NCI-H748 (cell line): ENCODE data around the gene GATA6.
"Not testable (repeated sequence)": the region's sequence is repeated elsewhere in the genome, so short reads cannot be mapped to it uniquely, and the experiment has no call there.

Experiments
- DNase-seq: peaks from one replicate; lab custom pipeline; 2025; ENCODE audit not compliant: unreplicated experiment; lab: John Stamatoyannopoulos, UW

Gene GATA6

GRCh38 chr18:22180722-22181121 is 11.3 kb downstream of the GATA6 start:
- no peak for DNase-seq

GRCh38 chr18:22182884-22183697 is 13.7 kb downstream of the GATA6 start:
- no peak for DNase-seq

GRCh38 chr18:22183698-22184170 is 14.3 kb downstream of the GATA6 start:
- DNase-seq = no peak

GRCh38 chr18:22184573-22184972 is 15.2 kb downstream of the GATA6 start:
- DNase-seq = not testable (repeated sequence)

DNA sequence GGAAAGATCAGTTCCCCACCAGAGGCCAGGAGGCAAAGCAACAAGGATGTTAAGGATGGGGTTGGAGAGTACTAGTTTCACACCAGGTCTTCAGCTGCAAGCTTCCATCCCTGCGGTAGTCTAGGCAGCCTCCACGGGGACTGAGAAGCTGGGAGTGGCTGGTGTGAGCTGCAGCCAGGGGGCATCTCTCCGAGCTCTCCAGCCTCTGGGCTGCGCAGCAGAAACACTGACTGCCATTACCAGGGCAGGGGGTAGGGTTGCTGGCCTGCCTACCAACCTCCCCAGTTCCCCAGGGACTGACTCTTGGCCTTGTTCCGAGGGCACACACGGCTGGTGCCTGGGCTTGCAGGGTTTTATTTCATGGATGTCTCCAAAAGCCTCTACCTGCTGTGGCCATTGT is 15.9 kb downstream of the GATA6 start:
- no peak for DNase-seq

- peak; percentile 32 for DNase-seq
Measured at GRCh38 chr18:22185771-22186386, 16.5 kb downstream of the GATA6 start.

GRCh38 chr18:22186484-22186971 is 17.1 kb downstream of the GATA6 start:
- no peak for DNase-seq

DNA sequence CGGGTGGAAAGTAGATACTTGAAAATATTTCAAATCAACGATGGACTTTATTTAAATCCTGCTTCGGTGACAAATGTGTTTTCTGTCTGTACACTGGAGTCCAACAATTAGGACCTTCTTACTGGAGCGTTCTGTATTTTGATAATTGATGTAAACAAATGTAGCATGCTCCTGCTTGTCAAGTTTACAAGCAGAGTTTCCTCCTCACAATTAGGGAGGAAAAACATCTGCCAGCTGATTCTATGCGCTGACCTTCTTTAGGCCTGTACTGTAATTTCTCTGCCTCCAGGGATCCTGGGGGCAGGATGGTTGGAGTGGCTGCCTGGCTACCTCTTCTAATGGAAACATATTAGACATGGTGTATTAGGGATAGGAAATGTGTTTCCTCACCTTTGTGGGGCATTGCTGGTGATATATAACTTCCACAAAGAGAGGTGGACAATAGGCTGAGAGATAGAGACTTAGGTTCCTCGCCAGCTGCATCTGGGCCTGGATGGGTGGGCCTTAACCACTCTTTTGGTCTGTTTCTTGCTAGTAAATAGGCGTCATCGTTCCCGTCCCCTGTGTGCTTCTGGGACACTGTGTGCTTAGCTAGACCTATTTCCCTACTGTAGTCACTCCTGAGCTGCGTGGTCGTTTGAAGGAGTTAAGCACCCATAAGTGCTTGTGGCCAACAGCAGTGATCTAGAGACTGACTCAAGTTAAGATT is 19.3 kb downstream of the GATA6 start:
- DNase-seq = no peak

DNA sequence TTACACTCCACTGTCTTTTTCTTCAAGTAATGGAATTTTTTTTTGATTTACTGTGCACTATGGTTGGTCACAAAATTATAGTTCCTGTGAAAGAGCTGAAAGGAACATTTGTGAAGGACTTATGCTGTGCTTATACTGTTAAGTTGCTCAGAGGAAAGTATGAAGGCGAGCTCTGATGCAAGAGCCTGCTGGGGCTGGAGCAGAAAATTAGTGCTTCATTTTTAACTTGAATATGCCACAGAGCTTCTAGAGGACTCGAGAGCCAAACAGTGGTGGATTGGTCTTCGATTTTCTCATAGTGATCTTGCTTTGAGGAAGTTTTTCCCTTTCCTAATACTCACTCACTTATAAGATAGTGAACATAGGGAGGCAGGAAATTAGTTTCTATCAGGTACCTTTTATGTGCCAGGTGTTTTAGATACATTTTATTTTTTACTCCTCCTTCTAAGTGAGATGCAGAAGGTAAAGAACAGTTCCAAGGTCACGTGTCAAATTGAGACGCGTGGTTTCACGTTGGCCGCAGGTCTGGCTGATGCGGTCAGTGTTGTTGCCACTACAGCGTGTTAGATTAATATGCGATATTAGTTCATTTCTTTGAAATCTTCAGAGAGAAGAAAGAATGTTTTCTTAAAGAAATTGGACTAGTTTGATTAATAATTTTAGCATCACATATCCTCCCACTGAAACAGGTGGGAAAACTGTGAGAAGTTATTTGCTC is 20.2 kb downstream of the GATA6 start:
- no peak for DNase-seq

DNA sequence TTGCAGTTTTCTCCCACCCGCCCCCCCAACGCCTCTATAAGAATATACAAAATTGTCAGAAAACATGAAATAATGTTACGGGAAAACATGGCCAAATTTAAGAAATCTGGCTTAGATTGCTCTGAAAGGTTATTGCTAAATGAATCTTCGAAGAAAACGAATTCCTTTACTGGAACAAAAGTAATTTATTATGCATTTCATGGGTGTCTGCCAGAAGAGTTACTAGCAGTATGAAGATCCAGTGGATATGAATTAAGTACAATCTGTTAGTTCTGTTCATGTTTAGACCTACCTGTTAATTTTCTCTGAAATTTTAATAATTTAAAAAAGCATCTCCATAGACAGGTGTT is 21.9 kb downstream of the GATA6 start:
- DNase-seq = no peak

GRCh38 chr18:22191923-22192322 is 22.5 kb downstream of the GATA6 start:
- no peak for DNase-seq

GRCh38 chr18:22193466-22193865 is 24.1 kb downstream of the GATA6 start:
- DNase-seq = no peak

DNA sequence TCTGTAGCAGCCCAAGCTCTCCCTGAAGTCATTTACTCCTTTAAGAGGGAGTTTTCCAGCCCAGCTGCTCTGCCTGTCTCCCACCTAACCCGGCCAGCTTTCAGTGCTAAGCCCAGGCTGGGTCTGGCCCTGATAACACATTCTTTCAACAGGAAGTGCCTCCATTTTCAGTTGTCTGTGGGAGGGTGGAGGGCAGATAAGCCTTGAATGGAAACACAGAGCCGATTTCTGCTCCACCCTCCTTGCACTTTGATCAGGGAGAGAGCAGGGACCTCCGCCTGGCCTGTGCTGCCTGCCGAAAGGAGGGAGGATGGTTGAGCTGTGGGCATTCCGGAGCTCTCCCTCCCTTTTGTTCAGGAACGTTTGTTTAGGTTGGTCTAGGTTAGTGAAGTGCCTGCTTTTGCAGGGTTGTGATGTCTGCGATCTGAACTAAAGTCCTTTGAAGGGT is 24.8 kb downstream of the GATA6 start:
- no peak for DNase-seq

GRCh38 chr18:22195052-22195451 is 25.7 kb downstream of the GATA6 start:
- no peak for DNase-seq

DNA sequence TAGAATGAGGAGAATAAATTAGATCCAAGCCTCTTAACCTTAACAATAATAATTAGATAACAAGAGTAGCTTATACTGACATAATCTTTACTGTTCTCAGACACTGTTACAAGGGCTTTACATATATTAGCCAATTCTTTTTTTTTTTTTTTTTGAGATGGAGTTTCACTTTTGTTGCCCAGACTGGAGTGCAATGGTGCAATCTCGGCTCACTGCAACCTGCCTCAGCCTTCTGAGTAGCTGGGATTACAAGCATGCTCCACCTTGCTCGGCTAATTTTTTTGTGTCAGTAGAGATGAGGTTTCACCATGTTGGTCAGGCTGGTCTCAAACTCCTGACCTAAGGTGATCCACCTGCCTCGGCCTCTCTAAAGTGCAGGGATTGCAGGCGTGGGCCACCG is 27.6 kb downstream of the GATA6 start:
- not testable (repeated sequence) for DNase-seq

DNA sequence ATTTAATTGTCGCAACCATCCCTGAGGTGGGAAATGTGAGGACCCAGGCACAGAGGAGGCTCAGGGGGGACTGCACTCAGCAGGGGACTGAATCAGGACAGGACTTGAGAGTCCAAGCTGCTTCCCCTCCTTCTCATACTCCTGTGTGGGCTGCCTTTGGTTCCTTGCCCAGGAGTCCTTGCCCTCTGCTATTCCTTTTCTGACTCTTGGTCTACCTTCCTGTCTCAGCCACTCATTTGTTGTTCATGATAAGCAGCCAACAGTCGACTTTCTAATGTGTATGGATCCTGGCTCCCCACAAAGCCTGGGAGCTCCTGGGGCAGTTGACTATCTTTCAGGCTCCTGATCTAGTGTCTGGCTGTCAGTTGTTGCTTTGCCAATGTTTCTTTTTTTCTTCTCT is 28.3 kb downstream of the GATA6 start:
- DNase-seq = no peak

DNA sequence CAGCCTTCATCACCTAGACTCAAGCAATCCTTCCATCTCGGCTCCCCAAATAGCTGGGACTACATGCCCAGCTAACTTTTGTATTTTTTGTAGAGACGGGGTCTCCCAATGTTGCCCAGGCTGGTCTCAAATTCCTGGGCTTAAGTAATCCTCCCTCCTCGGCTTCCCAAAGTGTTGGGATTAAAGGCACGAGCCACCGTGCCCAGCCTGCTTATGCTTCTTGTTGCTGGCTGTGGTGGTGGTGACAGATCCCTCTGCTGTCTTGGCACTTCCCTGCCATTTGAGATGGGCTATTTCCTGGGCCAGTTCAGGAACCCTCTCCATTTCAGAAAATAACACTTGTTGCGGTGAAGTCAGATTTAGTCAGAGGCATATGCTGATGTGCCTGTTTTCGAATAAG is 28.8 kb downstream of the GATA6 start:
- DNase-seq = no peak

- DNase-seq = no peak
Measured at GRCh38 chr18:22199005-22199404, 29.6 kb downstream of the GATA6 start.

DNA sequence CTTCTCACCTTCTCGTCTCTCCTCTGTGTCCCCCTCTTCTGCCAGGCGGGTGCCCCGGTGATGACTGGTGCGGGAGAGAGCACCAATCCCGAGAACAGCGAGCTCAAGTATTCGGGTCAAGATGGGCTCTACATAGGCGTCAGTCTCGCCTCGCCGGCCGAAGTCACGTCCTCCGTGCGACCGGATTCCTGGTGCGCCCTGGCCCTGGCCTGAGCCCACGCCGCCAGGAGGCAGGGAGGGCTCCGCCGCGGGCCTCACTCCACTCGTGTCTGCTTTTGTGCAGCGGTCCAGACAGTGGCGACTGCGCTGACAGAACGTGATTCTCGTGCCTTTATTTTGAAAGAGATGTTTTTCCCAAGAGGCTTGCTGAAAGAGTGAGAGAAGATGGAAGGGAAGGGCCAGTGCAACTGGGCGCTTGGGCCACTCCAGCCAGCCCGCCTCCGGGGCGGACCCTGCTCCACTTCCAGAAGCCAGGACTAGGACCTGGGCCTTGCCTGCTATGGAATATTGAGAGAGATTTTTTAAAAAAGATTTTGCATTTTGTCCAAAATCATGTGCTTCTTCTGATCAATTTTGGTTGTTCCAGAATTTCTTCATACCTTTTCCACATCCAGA is 31.3 kb downstream of the GATA6 start:
- no peak for DNase-seq

GRCh38 chr18:22203035-22203434 is 33.6 kb downstream of the GATA6 start:
- no peak for DNase-seq
